ENCODE results near the gene MORC4. TPM values are rescaled to one million over a fixed set of nuclear protein-coding genes. Genes with fewer than 3 reads are reported as not detected.

MORC4 gene
- polyA plus RNA-seq, 1 of the 3 experiments (the other 2 are of a cell fraction), result 12.5 TPM

DNA sequence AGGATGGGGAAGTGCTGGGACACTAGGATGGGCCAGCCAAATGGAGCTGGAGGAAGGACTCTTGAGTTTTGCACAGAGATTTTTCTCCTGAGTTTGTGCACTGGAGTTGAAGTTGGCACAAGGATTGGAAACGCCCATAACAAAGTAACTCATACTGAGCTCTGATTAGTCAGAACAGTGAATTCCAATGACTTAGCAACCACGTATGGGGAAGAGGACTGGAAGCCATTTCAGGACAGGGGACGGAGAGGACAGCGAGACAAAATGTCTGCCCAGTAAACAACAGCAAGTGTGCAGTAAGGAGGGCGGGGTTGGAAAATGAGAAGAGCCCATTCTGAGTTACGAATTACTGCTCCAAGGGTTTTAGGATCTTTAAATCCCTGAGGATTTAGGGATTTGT is 102.8 kb downstream of the MORC4 start:
- 43% methylated on average over 6 of the region's 6 CpGs for WGBS (ENCODE audit: low lambda C conversion rate)
- Histone ChIP-seq H3K27ac (ENCODE audit: low read depth in 2 of 2, low read length in 1 of 2) (0 out of 4 replicates have a peak overlapping the region, but pooled peaks of 1 of the 2 experiments have one; percentile 3), H3K4me3 (ENCODE audit: low read depth in 2 of 2, low read length in 1 of 2) (no peak overlapping the region), H2AFZ (ENCODE audit: low read depth) (no peak overlapping the region; the same call in 1 of the 2 replicates), H3K9me3 (no peaks in the 10 kb centered on the region), H3K36me3 (replicated peaks in 1 of 2; ENCODE audit: control insufficient read depth in 1 of 2, insufficient read depth in 2 of 2, low read length in 1 of 2) (no peaks in the 10 kb centered on the region), H4K20me1 (ENCODE audit: insufficient read depth) (no peaks in the 10 kb centered on the region), H3K9ac (no peak overlapping the region), H3K4me1 (ENCODE audit: control insufficient read depth in 1 of 2, insufficient read depth in 2 of 2, low read depth in 1 of 2, low read length in 1 of 2) (peaks cover 0 to 13% of the 10 kb centered on the region in 2 experiments; a peak in 3 of 4 replicates), H3K4me2 (no peak overlapping the region), H3F3A (replicated peaks; ENCODE audit: insufficient read depth) (no peaks in the 10 kb centered on the region), H3K9me2 (no peaks in the 10 kb centered on the region), H3K79me2 (ENCODE audit: insufficient read depth) (no peaks in the 10 kb centered on the region), H3K27me3 (ENCODE audit: insufficient read depth) (peaks cover 11% of the 10 kb centered on the region; the same call in 1 of the 2 replicates)
- TF ChIP-seq YY1 (IDR thresholded peaks at IDR 0.05; ENCODE audit: low read depth) (peak; percentile 90), TEAD4 (IDR thresholded peaks at IDR 0.05; ENCODE audit: borderline replicate concordance, insufficient read depth) (peak; percentile 74), ELF1 (IDR thresholded peaks at IDR 0.05) (peak; percentile 36; the same call in 1 of the 2 replicates), FOXM1 (IDR thresholded peaks at IDR 0.05; ENCODE audit: low read depth) (no peak)
- ChIA-PET CTCF (interaction anchor here (0.7 to 1.7 kb wide), 6 partner anchors 11 to 55 kb away, joined by 3 to 11 read pairs (median 3); no protein-coding TSS in a partner anchor), POLR2A (no interaction called here)
- DNase-seq, result no peak

DNA sequence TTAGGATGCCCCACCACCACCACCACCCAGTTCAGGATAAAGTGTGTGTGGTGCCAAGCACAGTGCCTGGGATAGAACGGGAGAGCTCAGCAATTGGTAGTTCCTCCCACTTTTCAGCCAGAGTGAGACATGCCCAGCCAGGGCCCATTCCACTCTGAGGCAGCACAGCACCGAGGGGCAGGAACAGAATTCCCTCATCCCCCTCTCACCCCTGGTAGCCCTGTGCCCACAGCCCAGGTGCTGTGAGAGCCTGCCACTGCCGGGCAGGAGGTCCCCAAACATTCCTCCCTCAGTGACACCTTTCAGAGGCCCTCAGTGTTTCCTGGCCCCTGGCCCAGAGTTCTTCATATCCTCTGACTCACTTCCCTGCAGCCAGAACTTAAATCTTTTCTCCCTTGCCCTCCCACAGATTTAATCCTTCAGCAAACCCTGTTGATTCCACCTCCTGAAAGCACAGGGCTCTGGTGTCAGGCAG is 105.0 kb downstream of the MORC4 start:
- no peaks in the 10 kb centered on the region for H3K9me3 ChIP-seq
- H3K79me2 ChIP-seq (ENCODE audit: insufficient read depth), result no peaks in the 10 kb centered on the region
- H4K20me1 ChIP-seq (ENCODE audit: insufficient read depth), result no peaks in the 10 kb centered on the region
- H2AFZ ChIP-seq (ENCODE audit: low read depth), result no peak overlapping the region; the same call in 1 of the 2 replicates
- POLR2A ChIA-PET, result no interaction called here
- H3K27ac ChIP-seq (ENCODE audit: low read depth in 2 of 2, low read length in 1 of 2), result peak overlapping the region in 1 of 2 experiments; percentile 40; a peak in 2 of 4 replicates
- H3K9me2 ChIP-seq, result no peaks in the 10 kb centered on the region
- no peak for DNase-seq
- no peaks in the 10 kb centered on the region for H3F3A ChIP-seq (replicated peaks; ENCODE audit: insufficient read depth)
- H3K9ac ChIP-seq, result no peak overlapping the region
- H3K4me2 ChIP-seq, result peak overlapping the region; percentile 58
- WGBS (ENCODE audit: low lambda C conversion rate), result 15% methylated on average over 3 of the region's 3 CpGs
- H3K4me3 ChIP-seq (ENCODE audit: low read depth in 2 of 2, low read length in 1 of 2), result no peak overlapping the region
- H3K4me1 ChIP-seq (ENCODE audit: control insufficient read depth in 1 of 2, insufficient read depth in 2 of 2, low read depth in 1 of 2, low read length in 1 of 2), result peaks cover 0 to 13% of the 10 kb centered on the region in 2 experiments; a peak in 3 of 4 replicates
- peaks cover 24% of the 10 kb centered on the region for H3K27me3 ChIP-seq (ENCODE audit: insufficient read depth)
- H3K36me3 ChIP-seq (replicated peaks in 1 of 2; ENCODE audit: control insufficient read depth in 1 of 2, insufficient read depth in 2 of 2, low read length in 1 of 2), result no peaks in the 10 kb centered on the region
- CTCF ChIA-PET, result interaction anchor here (0.7 to 5.0 kb wide), 29 partner anchors 9 to 1000 kb away, joined by 3 to 35 read pairs (median 4); partner anchors contain the start of genes CLDN2 and RIPPLY1
- peak in 1 of 2 experiments; percentile 77; a peak in 2 of 4 replicates for TF ChIP-seq EP300 (IDR thresholded peaks at IDR 0.05; ENCODE audit: borderline replicate concordance in 1 of 2, low read depth in 1 of 2, low read length in 1 of 2)
- TF ChIP-seq GABPA (IDR thresholded peaks at IDR 0.05; ENCODE audit: low read depth), result no peak
- TF ChIP-seq, protein P1, sequence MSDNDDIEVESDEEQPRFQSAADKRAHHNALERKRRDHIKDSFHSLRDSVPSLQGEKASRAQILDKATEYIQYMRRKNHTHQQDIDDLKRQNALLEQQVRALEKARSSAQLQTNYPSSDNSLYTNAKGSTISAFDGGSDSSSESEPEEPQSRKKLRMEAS (IDR thresholded peaks at IDR 0.05; ENCODE audit: low read depth), result no peak
- peak; percentile 75 for TF ChIP-seq PBX3 (IDR thresholded peaks at IDR 0.05)
- no peak for TF ChIP-seq FOXM1 (IDR thresholded peaks at IDR 0.05; ENCODE audit: low read depth)
- TF ChIP-seq MXI1 (IDR thresholded peaks at IDR 0.05; ENCODE audit: low read depth, low read length), result no peak
- no peak for TF ChIP-seq YY1 (IDR thresholded peaks at IDR 0.05; ENCODE audit: low read depth)
- TF ChIP-seq ELF1 (IDR thresholded peaks at IDR 0.05), result no peak
- no peak for TF ChIP-seq NRF1 (IDR thresholded peaks at IDR 0.05; ENCODE audit: low read depth, low read length)
- TF ChIP-seq CHD2 (IDR thresholded peaks at IDR 0.05; ENCODE audit: low read length, partially characterized antibody), result no peak
- peak; percentile 54 for TF ChIP-seq TEAD4 (IDR thresholded peaks at IDR 0.05; ENCODE audit: borderline replicate concordance, insufficient read depth)
- TF ChIP-seq, protein P2, sequence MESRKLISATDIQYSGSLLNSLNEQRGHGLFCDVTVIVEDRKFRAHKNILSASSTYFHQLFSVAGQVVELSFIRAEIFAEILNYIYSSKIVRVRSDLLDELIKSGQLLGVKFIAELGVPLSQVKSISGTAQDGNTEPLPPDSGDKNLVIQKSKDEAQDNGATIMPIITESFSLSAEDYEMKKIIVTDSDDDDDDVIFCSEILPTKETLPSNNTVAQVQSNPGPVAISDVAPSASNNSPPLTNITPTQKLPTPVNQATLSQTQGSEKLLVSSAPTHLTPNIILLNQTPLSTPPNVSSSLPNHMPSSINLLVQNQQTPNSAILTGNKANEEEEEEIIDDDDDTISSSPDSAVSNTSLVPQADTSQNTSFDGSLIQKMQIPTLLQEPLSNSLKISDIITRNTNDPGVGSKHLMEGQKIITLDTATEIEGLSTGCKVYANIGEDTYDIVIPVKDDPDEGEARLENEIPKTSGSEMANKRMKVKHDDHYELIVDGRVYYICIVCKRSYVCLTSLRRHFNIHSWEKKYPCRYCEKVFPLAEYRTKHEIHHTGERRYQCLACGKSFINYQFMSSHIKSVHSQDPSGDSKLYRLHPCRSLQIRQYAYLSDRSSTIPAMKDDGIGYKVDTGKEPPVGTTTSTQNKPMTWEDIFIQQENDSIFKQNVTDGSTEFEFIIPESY (IDR thresholded peaks at IDR 0.05; ENCODE audit: borderline replicate concordance, low read depth), result no peak
- TF ChIP-seq, protein P3, sequence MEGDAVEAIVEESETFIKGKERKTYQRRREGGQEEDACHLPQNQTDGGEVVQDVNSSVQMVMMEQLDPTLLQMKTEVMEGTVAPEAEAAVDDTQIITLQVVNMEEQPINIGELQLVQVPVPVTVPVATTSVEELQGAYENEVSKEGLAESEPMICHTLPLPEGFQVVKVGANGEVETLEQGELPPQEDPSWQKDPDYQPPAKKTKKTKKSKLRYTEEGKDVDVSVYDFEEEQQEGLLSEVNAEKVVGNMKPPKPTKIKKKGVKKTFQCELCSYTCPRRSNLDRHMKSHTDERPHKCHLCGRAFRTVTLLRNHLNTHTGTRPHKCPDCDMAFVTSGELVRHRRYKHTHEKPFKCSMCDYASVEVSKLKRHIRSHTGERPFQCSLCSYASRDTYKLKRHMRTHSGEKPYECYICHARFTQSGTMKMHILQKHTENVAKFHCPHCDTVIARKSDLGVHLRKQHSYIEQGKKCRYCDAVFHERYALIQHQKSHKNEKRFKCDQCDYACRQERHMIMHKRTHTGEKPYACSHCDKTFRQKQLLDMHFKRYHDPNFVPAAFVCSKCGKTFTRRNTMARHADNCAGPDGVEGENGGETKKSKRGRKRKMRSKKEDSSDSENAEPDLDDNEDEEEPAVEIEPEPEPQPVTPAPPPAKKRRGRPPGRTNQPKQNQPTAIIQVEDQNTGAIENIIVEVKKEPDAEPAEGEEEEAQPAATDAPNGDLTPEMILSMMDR (IDR thresholded peaks at IDR 0.05), result no peak
- TF ChIP-seq POLR2AphosphoS5 (IDR thresholded peaks at IDR 0.05; ENCODE audit: low read depth, low read length), result no peak
- 0 out of 2 replicates have a peak, but pooled peaks have one; percentile 22 for TF ChIP-seq RXRA (IDR thresholded peaks at IDR 0.05; ENCODE audit: borderline replicate concordance, low read depth)
- TF ChIP-seq RFX5 (IDR thresholded peaks at IDR 0.05; ENCODE audit: low read length), result no peak
- no peak for TF ChIP-seq USF1 (IDR thresholded peaks at IDR 0.05; ENCODE audit: borderline replicate concordance, low read depth)
- TF ChIP-seq TCF12 (IDR thresholded peaks at IDR 0.05), result peak; percentile 71
- peak; percentile 57 for TF ChIP-seq JUND (IDR thresholded peaks at IDR 0.05)
- no peak for TF ChIP-seq SMC3 (IDR thresholded peaks at IDR 0.05; ENCODE audit: low read depth, low read length)
